MCF 10A (cell line): ENCODE results near the gene CDK10. TPM values are rescaled to one million over a fixed set of nuclear protein-coding genes. Genes with fewer than 3 reads are reported as not detected.
A peak's percentile ranks its signal among the peaks of the same experiment; 100 is the strongest.
"Not testable (repeated sequence)": the region's sequence is repeated elsewhere in the genome, so short reads cannot be mapped to it uniquely, and the experiment has no call there.

Experiments
- BruUV-seq: library from RNA; stranded (reverse); fragments of 400-500 nt; replicated peaks from 2 replicates; lab custom pipeline; 2021; lab: Mats Ljungman, UMichigan
- CTCF ChIA-PET: fragments of 300-600 bp; sonication (Branson Sonifier 250); formaldehyde crosslinking; extraction: SDS; loops from one replicate; lab custom pipeline; 2021; ENCODE audit warnings: antibody characterized with exemption, inconsistent platforms; lab: Yijun Ruan, JAX
- POLR2A ChIA-PET: fragments of 300-600, 350-650 bp; sonication (Branson Sonifier 250); formaldehyde crosslinking; extraction: SDS; loops from one replicate; lab custom pipeline; 2020; ENCODE audit warnings: antibody characterized with exemption, inconsistent platforms; lab: Yijun Ruan, JAX
- DNase-seq: peaks from one replicate; pipeline ENCODE4 v3.0.0-alpha.2; 2018; ENCODE audit not compliant: unreplicated experiment
- H3K27ac Mint-ChIP-seq: one replicate; pipeline ENCODE4 v1.8.0; 2022; ENCODE audit warnings: mild to moderate bottlenecking, low read depth, mixed read lengths; ENCODE audit not compliant: unreplicated experiment
- H3K27me3 Mint-ChIP-seq: one replicate; pipeline ENCODE4 v1.8.0; 2022; ENCODE audit warnings: mixed read lengths; ENCODE audit not compliant: insufficient read depth, unreplicated experiment
- H3K36me3 Mint-ChIP-seq: one replicate; pipeline ENCODE4 v1.8.0; 2022; ENCODE audit warnings: mild to moderate bottlenecking, moderate library complexity, mixed read lengths; ENCODE audit not compliant: insufficient read depth, unreplicated experiment
- H3K4me1 Mint-ChIP-seq: one replicate; pipeline ENCODE4 v1.8.0; 2022; ENCODE audit warnings: mixed read lengths; ENCODE audit not compliant: insufficient read depth, unreplicated experiment
- H3K4me3 Mint-ChIP-seq: one replicate; pipeline ENCODE4 v1.8.0; 2022; ENCODE audit warnings: mild to moderate bottlenecking, moderate library complexity, mixed read lengths; ENCODE audit not compliant: unreplicated experiment
- H3K9me3 Mint-ChIP-seq: one replicate; pipeline ENCODE4 v1.8.0; 2022; ENCODE audit warnings: mixed read lengths; ENCODE audit not compliant: unreplicated experiment
- CTCF ChIP-seq: fragments of 200-600 bp; IDR thresholded peaks from one replicate; pipeline ENCODE4 v1.8.0; 2022; ENCODE audit warnings: antibody characterized with exemption, mild to moderate bottlenecking; ENCODE audit not compliant: unreplicated experiment
- intact Hi-C: fragments of 100-400 bp; cut with micrococcal nuclease; formaldehyde crosslinking; loops from 2 replicates; pipeline ENCODE4 v1.14.1; 2022
- total RNA-seq: library from RNA; stranded (reverse); gene quantifications from 2 replicates; pipeline ENCODE4 v1.2.3, GENCODE V29; 2022

Gene CDK10
- total RNA-seq, 1 experiment from 2014 or later: 83.4 TPM

GRCh38 chr16:89693931-89694783 is 7.7 kb downstream of the CDK10 start:
- no peak overlapping the region for H3K4me3 Mint-ChIP-seq
- DNase-seq: no peak
- POLR2A ChIA-PET: interaction anchor here (0.7 kb wide), 1 partner anchor 9 kb away, joined by 3 read pairs; no protein-coding TSS in a partner anchor
- H3K27ac Mint-ChIP-seq: no peak overlapping the region
- BruUV-seq: no TSS peak
- H3K36me3 Mint-ChIP-seq: peaks cover 49% of the 10 kb centered on the region
- H3K4me1 Mint-ChIP-seq: no peaks in the 10 kb centered on the region
- intact Hi-C loops: no loop called here
- no peak for TF ChIP-seq CTCF
- no peaks in the 10 kb centered on the region for H3K9me3 Mint-ChIP-seq
- CTCF ChIA-PET: interaction anchor here (0.5 to 1.1 kb wide), 2 partner anchors 28 to 167 kb away, joined by 3 to 4 read pairs; no protein-coding TSS in a partner anchor
- H3K27me3 Mint-ChIP-seq: no peaks in the 10 kb centered on the region

GRCh38 chr16:89694784-89695085 is 8.2 kb downstream of the CDK10 start:
- POLR2A ChIA-PET: interaction anchor here (0.7 to 0.9 kb wide), 2 partner anchors 8 to 15 kb away, joined by 3 read pairs; no protein-coding TSS in a partner anchor

GRCh38 chr16:89695086-89695874 is 8.8 kb downstream of the CDK10 start:
- no peaks in the 10 kb centered on the region for H3K27me3 Mint-ChIP-seq
- intact Hi-C loops: no loop called here
- no peak for DNase-seq
- H3K9me3 Mint-ChIP-seq: no peaks in the 10 kb centered on the region
- ChIA-PET CTCF (interaction anchor here (1.1 kb wide), 2 partner anchors 11 to 166 kb away, joined by 3 to 4 read pairs; no protein-coding TSS in a partner anchor), POLR2A (interaction anchor here (0.6 to 0.9 kb wide), 2 partner anchors 14 to 106 kb away, joined by 3 to 5 read pairs; no protein-coding TSS in a partner anchor)
- no peak overlapping the region for H3K4me3 Mint-ChIP-seq
- no peak for TF ChIP-seq CTCF
- H3K4me1 Mint-ChIP-seq: no peaks in the 10 kb centered on the region
- H3K36me3 Mint-ChIP-seq: peaks cover 50% of the 10 kb centered on the region
- H3K27ac Mint-ChIP-seq: no peak overlapping the region
- no TSS peak for BruUV-seq

More at GRCh38 chr16:89694784-89695085, 8.2 kb downstream of the CDK10 start:
- H3K27me3 Mint-ChIP-seq, H3K9me3 Mint-ChIP-seq, H3K27ac Mint-ChIP-seq, H3K4me1 Mint-ChIP-seq, DNase-seq, H3K4me3 Mint-ChIP-seq, BruUV-seq, intact Hi-C loops: not testable (repeated sequence)
- CTCF ChIA-PET: interaction anchor here (1.1 kb wide), 1 partner anchor 167 kb away, joined by 4 read pairs; no protein-coding TSS in a partner anchor
- peaks cover 49% of the 10 kb centered on the region for H3K36me3 Mint-ChIP-seq

GRCh38 chr16:89695875-89696669 is 9.6 kb downstream of the CDK10 start:
- POLR2A ChIA-PET: interaction anchor here (0.6 kb wide), 1 partner anchor 105 kb away, joined by 5 read pairs; no protein-coding TSS in a partner anchor
- no peak overlapping the region for H3K4me3 Mint-ChIP-seq
- H3K36me3 Mint-ChIP-seq: peaks cover 45% of the 10 kb centered on the region
- no peaks in the 10 kb centered on the region for H3K4me1 Mint-ChIP-seq
- CTCF ChIA-PET: interaction anchor here (0.6 to 1.1 kb wide), 3 partner anchors 10 to 380 kb away, joined by 3 read pairs; no protein-coding TSS in a partner anchor
- BruUV-seq: TSS peak; percentile 63
- no peak for DNase-seq
- no peaks in the 10 kb centered on the region for H3K27me3 Mint-ChIP-seq
- no peak for TF ChIP-seq CTCF
- intact Hi-C loops: no loop called here
- no peak overlapping the region for H3K27ac Mint-ChIP-seq
- H3K9me3 Mint-ChIP-seq: no peaks in the 10 kb centered on the region
